ENCODE measurements around the gene THADA.
"Not testable (repeated sequence)": the region's sequence is repeated elsewhere in the genome, so short reads cannot be mapped to it uniquely, and the experiment has no call there.

The THADA gene

DNA sequence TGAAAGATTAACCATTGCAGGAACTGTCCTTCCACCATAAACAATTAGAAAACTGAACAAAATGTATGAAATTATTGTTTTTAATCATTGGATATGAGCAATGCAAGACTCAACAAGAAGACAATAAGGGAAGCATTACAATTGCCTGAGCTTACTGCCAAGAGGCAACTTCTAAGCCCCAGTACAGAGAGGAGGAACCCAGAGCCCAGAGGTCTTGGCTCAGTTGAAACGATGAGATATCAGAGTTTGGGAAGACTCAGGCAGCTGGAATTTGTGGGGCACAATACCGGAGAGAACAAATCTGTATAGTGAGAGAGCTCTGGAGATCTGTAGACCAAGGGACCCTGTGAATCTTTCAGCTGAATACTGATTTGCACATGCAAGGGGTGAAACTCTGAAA, 288.8 kb downstream of the THADA start:
- Histone ChIP-seq H3K27me3 (ENCODE audit: control insufficient read depth, insufficient read depth, low read length) (no peaks in the 10 kb centered on the region), H3K9ac (ENCODE audit: low read length) (no peak overlapping the region), H3K36me3 (ENCODE audit: control insufficient read depth, insufficient read depth, low read length) (no peaks in the 10 kb centered on the region), H3K4me1 (ENCODE audit: control insufficient read depth, insufficient read depth, low read length) (peaks cover 24% of the 10 kb centered on the region), H3K4me3 (ENCODE audit: low read length) (no peak overlapping the region), H3K9me3 (ENCODE audit: control insufficient read depth, low read length) (no peaks in the 10 kb centered on the region)

DNA sequence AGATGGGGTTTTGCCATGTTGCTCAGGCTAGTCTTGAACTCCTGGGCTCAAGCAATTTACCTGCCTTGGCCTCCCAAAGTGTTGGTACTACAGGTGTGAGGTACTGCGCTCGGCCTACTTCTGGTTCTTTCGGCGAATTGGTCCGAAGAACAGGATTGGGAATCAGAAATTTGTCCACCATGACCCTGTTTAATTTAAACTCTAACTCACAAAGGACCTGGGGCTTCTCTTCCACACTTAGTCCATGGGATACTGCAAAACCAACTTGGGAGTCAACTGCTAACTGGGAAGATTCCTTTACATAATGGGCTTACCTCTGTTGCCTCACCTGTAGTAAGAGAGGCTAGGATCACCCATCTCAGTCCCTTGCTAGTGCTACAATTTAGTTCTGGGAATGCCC, 289.6 kb downstream of the THADA start:
- no peak overlapping the region for H3K4me3 ChIP-seq (ENCODE audit: low read length)
- peaks cover 24% of the 10 kb centered on the region for H3K4me1 ChIP-seq (ENCODE audit: control insufficient read depth, insufficient read depth, low read length)
- H3K9me3 ChIP-seq (ENCODE audit: control insufficient read depth, low read length), result no peaks in the 10 kb centered on the region
- no peak overlapping the region for H3K9ac ChIP-seq (ENCODE audit: low read length)
- no peaks in the 10 kb centered on the region for H3K36me3 ChIP-seq (ENCODE audit: control insufficient read depth, insufficient read depth, low read length)
- H3K27me3 ChIP-seq (ENCODE audit: control insufficient read depth, insufficient read depth, low read length), result no peaks in the 10 kb centered on the region

DNA sequence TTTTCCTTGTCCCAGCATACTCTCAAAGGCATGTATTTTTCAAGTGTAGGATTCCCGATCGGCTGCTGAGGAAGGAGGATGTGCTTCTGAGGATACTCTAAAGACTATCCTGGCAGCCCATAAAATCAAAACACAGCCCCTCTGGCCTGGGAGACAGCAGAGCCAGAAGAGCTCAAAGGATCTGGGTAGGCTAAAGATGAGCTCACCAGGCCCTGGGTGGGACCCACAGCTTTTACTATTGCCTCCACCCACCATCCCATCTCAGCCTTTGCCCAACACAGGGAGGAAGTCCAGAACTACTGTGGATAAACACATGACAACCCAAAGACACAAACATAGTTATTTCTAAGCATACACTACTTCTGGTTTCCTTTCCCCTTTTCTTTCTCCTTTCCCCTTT, 290.3 kb downstream of the THADA start:
- H3K9ac ChIP-seq (ENCODE audit: low read length), result no peak overlapping the region
- H3K27me3 ChIP-seq (ENCODE audit: control insufficient read depth, insufficient read depth, low read length), result no peaks in the 10 kb centered on the region
- no peaks in the 10 kb centered on the region for H3K9me3 ChIP-seq (ENCODE audit: control insufficient read depth, low read length)
- H3K4me3 ChIP-seq (ENCODE audit: low read length), result no peak overlapping the region
- peaks cover 31% of the 10 kb centered on the region for H3K4me1 ChIP-seq (ENCODE audit: control insufficient read depth, insufficient read depth, low read length)
- H3K36me3 ChIP-seq (ENCODE audit: control insufficient read depth, insufficient read depth, low read length), result no peaks in the 10 kb centered on the region

DNA sequence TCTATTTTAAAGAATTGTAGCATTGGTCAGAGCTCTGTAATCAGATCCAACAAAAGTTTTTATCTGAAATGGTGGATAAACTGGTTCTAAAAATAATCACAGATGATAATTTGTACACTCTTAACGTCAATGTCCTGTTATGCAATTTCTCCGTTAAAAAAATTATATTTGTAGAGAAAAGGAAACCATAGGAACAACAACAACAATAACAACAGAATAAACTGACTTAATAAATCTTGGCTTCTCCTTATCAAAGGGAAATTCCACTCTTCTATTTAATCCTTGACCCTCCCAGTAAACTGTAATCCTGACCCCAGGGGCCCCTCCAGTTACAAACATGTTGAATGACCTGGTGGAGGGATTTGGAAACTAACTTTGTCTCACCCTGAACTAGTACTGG, 290.8 kb downstream of the THADA start:
- H3K36me3 ChIP-seq (ENCODE audit: control insufficient read depth, insufficient read depth, low read length), result no peaks in the 10 kb centered on the region
- H3K9ac ChIP-seq (ENCODE audit: low read length), result no peak overlapping the region
- H3K27me3 ChIP-seq (ENCODE audit: control insufficient read depth, insufficient read depth, low read length), result no peaks in the 10 kb centered on the region
- no peaks in the 10 kb centered on the region for H3K9me3 ChIP-seq (ENCODE audit: control insufficient read depth, low read length)
- H3K4me1 ChIP-seq (ENCODE audit: control insufficient read depth, insufficient read depth, low read length), result peaks cover 33% of the 10 kb centered on the region
- H3K4me3 ChIP-seq (ENCODE audit: low read length), result no peak overlapping the region

DNA sequence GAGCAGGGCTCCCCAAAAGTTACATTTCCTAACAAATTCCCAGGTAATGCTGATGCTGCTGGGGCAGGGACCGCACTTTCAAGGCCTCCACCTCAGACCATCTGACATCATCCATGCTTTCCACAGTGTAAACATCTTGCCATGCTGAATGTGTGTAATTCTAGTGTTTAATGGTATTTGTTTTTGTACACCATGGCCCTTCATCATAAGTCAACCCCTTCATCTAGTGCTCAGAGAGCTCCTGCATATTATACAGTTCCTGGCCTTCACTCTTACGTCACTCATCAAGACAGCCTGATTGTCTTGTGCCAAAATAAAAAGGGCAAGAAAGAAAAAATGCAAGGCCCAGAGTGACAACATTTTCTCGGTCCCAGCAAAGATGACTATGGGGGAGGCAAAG, 291.9 kb downstream of the THADA start:
- Histone ChIP-seq H3K4me1 (ENCODE audit: control insufficient read depth, insufficient read depth, low read length) (peaks cover 33% of the 10 kb centered on the region), H3K36me3 (ENCODE audit: control insufficient read depth, insufficient read depth, low read length) (no peaks in the 10 kb centered on the region), H3K4me3 (ENCODE audit: low read length) (no peak overlapping the region), H3K9ac (ENCODE audit: low read length) (no peak overlapping the region), H3K9me3 (ENCODE audit: control insufficient read depth, low read length) (no peaks in the 10 kb centered on the region), H3K27me3 (ENCODE audit: control insufficient read depth, insufficient read depth, low read length) (no peaks in the 10 kb centered on the region)

DNA sequence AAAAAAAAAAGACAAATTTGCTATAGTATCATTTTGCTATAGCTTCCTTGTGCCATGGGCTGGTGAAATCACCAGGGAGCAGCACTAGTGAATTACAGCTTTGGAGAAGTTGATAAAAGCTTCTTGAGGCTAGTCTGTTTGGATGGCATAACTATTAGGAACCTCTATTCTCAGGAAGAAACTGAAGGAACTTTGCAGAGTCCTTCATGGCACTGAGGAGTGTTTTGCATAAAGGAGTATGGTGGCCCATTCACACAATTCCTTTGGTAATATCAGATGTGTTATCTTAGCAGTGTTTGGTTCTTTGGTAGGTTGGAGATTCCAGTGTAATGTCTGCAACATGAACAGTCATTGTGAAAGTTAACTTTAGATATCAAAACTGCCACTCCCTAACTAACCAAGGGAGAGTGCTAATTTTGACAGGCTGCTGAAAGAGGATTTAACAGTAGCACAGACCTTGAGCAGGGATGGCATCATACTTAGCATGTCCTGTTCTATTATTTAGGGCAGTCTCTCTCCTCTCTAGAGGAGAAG, 292.8 kb downstream of the THADA start:
- H3K36me3 ChIP-seq (ENCODE audit: control insufficient read depth, insufficient read depth, low read length), result no peaks in the 10 kb centered on the region
- H3K27me3 ChIP-seq (ENCODE audit: control insufficient read depth, insufficient read depth, low read length), result no peaks in the 10 kb centered on the region
- no peak overlapping the region for H3K4me3 ChIP-seq (ENCODE audit: low read length)
- H3K9ac ChIP-seq (ENCODE audit: low read length), result no peak overlapping the region
- no peaks in the 10 kb centered on the region for H3K9me3 ChIP-seq (ENCODE audit: control insufficient read depth, low read length)
- H3K4me1 ChIP-seq (ENCODE audit: control insufficient read depth, insufficient read depth, low read length), result peaks cover 33% of the 10 kb centered on the region

DNA sequence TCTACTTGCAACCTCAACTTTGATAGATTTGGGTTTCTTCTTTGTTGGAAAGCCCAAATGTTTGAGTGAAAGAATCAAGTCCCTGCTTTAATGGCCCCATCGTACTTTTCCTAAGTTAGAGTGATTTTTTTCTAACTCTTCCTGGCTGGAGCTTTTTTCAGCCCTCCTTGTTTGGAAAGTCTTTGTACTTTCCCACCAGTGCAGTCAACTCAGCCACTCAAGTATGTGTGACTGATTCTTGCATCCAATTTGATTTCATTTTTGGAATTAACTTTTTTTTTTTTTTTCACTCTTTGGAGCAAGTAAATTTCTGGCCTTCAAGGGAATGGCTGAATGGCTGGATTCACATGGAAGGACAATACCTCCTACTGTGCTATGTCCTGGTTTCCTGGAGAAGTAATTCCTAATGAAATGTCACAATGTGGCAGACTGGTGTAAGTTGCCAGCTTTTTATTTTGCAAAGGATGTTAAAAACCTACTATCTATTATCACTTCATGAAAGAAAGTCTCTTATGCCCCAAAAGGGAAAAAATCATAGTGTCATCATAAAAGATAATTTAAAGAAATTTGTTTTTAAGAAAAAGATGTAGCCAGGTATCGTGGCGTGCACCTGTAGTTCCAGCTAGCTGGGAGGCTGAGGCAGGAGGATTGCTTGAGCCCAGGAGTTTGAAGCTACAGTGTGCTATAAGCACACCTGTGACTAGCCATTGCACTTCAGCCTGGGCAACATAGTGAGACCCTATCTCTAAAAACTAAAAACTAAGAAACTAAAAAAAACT, 293.5 kb downstream of the THADA start:
- peaks cover 33% of the 10 kb centered on the region for H3K4me1 ChIP-seq (ENCODE audit: control insufficient read depth, insufficient read depth, low read length)
- H3K36me3 ChIP-seq (ENCODE audit: control insufficient read depth, insufficient read depth, low read length), result no peaks in the 10 kb centered on the region
- no peak overlapping the region for H3K9ac ChIP-seq (ENCODE audit: low read length)
- H3K4me3 ChIP-seq (ENCODE audit: low read length), result no peak overlapping the region
- H3K9me3 ChIP-seq (ENCODE audit: control insufficient read depth, low read length), result no peaks in the 10 kb centered on the region
- no peaks in the 10 kb centered on the region for H3K27me3 ChIP-seq (ENCODE audit: control insufficient read depth, insufficient read depth, low read length)

DNA sequence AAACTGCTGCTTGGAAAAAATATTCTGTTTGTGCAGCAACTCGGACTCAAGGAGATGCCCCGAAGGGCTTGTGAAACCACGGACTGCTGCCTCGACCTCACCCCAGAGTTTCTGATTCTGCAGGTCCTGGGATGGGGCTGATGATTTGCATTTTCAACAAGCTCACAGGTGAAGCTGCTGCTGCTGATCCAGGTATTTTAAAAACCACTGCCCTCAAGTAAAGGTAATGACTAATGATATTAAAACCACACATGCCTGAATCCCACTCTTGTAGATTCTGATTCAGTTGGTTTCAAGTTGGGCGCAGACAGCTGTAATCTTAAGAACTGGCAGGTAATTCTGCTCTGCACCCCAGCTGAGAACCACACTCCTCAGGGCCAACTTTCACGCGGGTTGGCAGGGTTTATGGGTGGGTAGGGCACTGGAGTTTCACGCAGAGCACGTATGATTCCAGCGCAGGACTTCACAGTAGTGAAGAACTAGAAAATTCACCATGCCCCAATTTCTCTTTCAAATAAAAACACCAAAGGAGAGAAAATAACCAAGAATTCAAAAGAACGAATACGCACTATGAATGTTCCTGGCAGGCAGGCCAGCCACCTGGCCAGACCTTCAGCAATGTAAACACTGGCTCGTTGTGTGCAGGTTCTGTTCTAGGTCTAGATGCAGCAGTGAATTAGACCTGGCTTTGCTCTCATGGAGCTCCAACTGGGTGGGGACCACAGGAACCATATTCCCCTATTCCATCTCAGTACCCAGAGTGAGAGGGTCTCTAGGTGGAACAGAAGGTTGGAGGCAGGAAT, 294.9 kb downstream of the THADA start:
- no peaks in the 10 kb centered on the region for H3K9me3 ChIP-seq (ENCODE audit: control insufficient read depth, low read length)
- no peaks in the 10 kb centered on the region for H3K36me3 ChIP-seq (ENCODE audit: control insufficient read depth, insufficient read depth, low read length)
- no peak overlapping the region for H3K9ac ChIP-seq (ENCODE audit: low read length)
- no peak overlapping the region for H3K4me3 ChIP-seq (ENCODE audit: low read length)
- H3K27me3 ChIP-seq (ENCODE audit: control insufficient read depth, insufficient read depth, low read length), result no peaks in the 10 kb centered on the region
- H3K4me1 ChIP-seq (ENCODE audit: control insufficient read depth, insufficient read depth, low read length), result peaks cover 32% of the 10 kb centered on the region

DNA sequence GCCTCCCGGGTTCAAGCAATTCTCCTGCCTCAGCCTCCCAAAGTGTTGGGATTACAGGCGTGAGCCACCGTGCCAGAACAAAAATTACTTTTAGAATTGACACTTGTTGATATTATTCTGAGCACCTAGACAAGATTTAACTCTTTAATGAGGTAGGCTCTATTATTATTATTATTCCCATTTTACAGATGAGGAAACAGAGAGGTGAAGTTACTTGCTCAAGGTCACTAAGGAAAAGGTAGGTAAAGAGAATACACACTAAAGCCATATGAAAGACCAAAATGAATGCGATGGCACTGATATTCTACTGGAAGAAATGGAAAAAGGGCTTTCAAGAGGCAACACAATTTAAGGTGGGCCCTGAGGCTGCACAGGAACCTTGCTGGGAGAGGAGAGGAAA, 295.6 kb downstream of the THADA start:
- no peaks in the 10 kb centered on the region for H3K9me3 ChIP-seq (ENCODE audit: control insufficient read depth, low read length)
- no peak overlapping the region for H3K9ac ChIP-seq (ENCODE audit: low read length)
- H3K4me3 ChIP-seq (ENCODE audit: low read length), result no peak overlapping the region
- H3K4me1 ChIP-seq (ENCODE audit: control insufficient read depth, insufficient read depth, low read length), result peaks cover 24% of the 10 kb centered on the region
- H3K36me3 ChIP-seq (ENCODE audit: control insufficient read depth, insufficient read depth, low read length), result no peaks in the 10 kb centered on the region
- H3K27me3 ChIP-seq (ENCODE audit: control insufficient read depth, insufficient read depth, low read length), result no peaks in the 10 kb centered on the region

DNA sequence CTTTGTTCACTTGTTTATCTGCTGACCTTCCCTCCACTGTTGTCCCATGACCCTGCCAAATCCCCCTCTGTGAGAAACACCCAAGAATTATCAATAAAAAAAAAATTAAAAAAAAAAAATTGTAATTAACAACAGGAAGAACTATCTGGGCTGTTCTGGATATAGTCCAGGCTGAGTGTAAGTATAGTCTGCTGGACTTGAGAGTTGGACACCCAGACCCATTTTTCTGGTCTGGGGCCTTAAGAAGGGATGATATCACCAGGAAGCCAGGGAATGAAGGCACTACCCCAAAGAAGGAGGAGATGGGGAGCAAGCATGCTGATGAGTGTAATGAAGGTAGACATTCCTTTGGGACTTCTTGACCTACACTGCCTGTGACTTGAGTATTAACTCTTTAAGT, 297.3 kb downstream of the THADA start:
- no peak overlapping the region for H3K9ac ChIP-seq (ENCODE audit: low read length)
- H3K4me1 ChIP-seq (ENCODE audit: control insufficient read depth, insufficient read depth, low read length), result peaks cover 22% of the 10 kb centered on the region
- no peaks in the 10 kb centered on the region for H3K9me3 ChIP-seq (ENCODE audit: control insufficient read depth, low read length)
- no peaks in the 10 kb centered on the region for H3K36me3 ChIP-seq (ENCODE audit: control insufficient read depth, insufficient read depth, low read length)
- no peaks in the 10 kb centered on the region for H3K27me3 ChIP-seq (ENCODE audit: control insufficient read depth, insufficient read depth, low read length)
- no peak overlapping the region for H3K4me3 ChIP-seq (ENCODE audit: low read length)

DNA sequence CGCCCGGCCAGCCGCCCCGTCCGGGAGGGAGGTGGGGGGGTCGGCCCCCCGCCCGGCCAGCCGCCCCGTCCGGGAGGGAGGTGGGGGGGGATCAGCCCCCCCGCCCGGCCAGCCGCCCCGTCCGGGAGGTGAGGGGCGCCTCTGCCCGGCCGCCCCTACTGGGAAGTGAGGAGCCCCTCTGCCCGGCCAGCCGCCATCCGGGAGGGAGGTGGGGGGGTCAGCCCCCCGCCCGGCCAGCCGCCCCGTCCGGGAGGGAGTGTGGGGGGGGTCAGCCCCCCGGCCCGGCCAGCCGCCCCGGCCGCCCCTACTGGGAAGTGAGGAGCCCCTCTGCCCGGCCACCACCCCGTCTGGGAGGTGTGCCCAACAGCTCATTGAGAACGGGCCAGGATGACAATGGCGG, 298.1 kb downstream of the THADA start:
- H3K4me3 ChIP-seq (ENCODE audit: low read length); H3K9ac ChIP-seq (ENCODE audit: low read length); H3K27me3 ChIP-seq (ENCODE audit: control insufficient read depth, insufficient read depth, low read length); H3K9me3 ChIP-seq (ENCODE audit: control insufficient read depth, low read length); H3K36me3 ChIP-seq (ENCODE audit: control insufficient read depth, insufficient read depth, low read length): not testable (repeated sequence)
- H3K4me1 ChIP-seq (ENCODE audit: control insufficient read depth, insufficient read depth, low read length), result peaks cover 19% of the 10 kb centered on the region

DNA sequence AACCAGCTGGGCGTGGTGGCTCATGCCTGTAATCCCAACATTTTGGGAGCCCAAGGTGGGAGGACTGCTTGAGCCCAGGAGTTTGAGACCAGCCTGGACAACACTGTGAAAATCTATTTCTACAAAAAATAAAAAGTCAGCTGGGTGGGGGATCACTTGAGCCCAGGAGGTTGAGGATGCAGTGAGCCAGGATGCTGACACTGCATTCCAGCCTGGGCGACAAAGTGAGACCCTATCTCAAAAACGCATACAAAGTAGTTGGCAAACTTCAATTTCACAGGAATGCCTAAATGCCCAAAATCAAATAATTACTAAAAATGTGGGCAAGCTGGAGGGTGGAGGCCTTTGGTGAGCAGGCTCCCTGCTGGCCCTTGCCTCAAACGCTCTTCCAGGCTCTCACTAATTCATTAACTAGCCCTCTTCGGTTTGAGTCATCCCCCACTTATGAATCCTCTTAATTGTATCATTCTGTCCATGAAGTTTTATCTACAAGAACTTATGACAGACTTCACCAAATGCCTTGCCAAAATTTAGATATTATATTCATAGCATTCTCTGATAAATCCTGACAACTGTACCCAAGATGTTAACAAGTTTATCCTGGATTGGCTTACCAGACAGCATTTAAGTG, 300.8 kb downstream of the THADA start:
- Histone ChIP-seq H3K36me3 (ENCODE audit: control insufficient read depth, insufficient read depth, low read length) (no peaks in the 10 kb centered on the region), H3K9me3 (ENCODE audit: control insufficient read depth, low read length) (no peaks in the 10 kb centered on the region), H3K4me1 (ENCODE audit: control insufficient read depth, insufficient read depth, low read length) (peaks cover 10% of the 10 kb centered on the region), H3K9ac (ENCODE audit: low read length) (no peak overlapping the region), H3K27me3 (ENCODE audit: control insufficient read depth, insufficient read depth, low read length) (no peaks in the 10 kb centered on the region), H3K4me3 (ENCODE audit: low read length) (no peak overlapping the region)
